ENCODE data around the gene NUDT17. TPM values are rescaled to one million over a fixed set of nuclear protein-coding genes. Genes with fewer than 3 reads are reported as not detected.
A peak's percentile ranks its signal among the peaks of the same experiment; 100 is the strongest.

The NUDT17 gene
- total and polyA plus RNA-seq, 9 of the 15 experiments (the other 6 are each of a cell fraction or from before 2014, with no cell fraction given), result 2.1 to 10.0 (median 6.1) TPM

- ChIA-PET POLR2A (interaction anchor here (0.6 to 1.2 kb wide), 5 partner anchors 25 to 166 kb away, joined by 3 to 4 read pairs (median 3); partner anchors contain the start of gene RBM8A), CTCF (ENCODE audit: low intra/inter-chr PET ratio) (interaction anchor here (0.5 kb wide), 1 partner anchor 41 kb away, joined by 3 read pairs; the partner anchor contains the start of gene NUDT17)
- H3K4me3 ChIP-seq, result peak within 1 kb of the TSS; percentile 56
- WGBS (ENCODE audit: insufficient coverage, low coverage, missing lambda C conversion rate), result 1% methylated on average over 22 of the region's 36 CpGs
- H3K27ac ChIP-seq (ENCODE audit: extremely low read depth, low read depth, low read length), result no peak within 1 kb of the TSS
- peak; percentile 100 for ATAC-seq
- H3K9me1 ChIP-seq (ENCODE audit: control insufficient read depth, insufficient read depth, low read length), result no peaks in the 10 kb centered on the region
- peak; percentile 77 for FAIRE-seq
- H4K20me1 ChIP-seq (replicated peaks; ENCODE audit: control insufficient read depth, insufficient read depth, low read length), result no peaks in the 10 kb centered on the region
- no TSS peak for BruUV-seq (replicated peaks)
- in situ Hi-C loops (cut with MboI), result no loop called here
- no peaks in the 10 kb centered on the region for H3K9me3 ChIP-seq (replicated peaks; ENCODE audit: control insufficient read depth, insufficient read depth, low read depth, low read length)
- DNase-seq (ENCODE audit: extremely low read depth in 1 of 4, low spot score in 3 of 4), result peak; percentile 90 to 95 (median 94)
- no peaks in the 10 kb centered on the region for H3K79me2 ChIP-seq (ENCODE audit: control insufficient read depth, insufficient read depth, low read length)
- intact Hi-C loops (cut with micrococcal nuclease), result no loop called here
- peak within 1 kb of the TSS; percentile 90 for H2AFZ ChIP-seq (ENCODE audit: low read depth, low read length)
- peaks cover 7 to 10% of the 10 kb centered on the region in 2 experiments; a peak in 4 of 5 replicates for H3K27me3 ChIP-seq (ENCODE audit: control insufficient read depth in 2 of 2, insufficient read depth in 2 of 2, low read length in 2 of 2)
- peak within 1 kb of the TSS; percentile 72 for H3K4me2 ChIP-seq (ENCODE audit: insufficient read depth, low read length)
- H3K9ac ChIP-seq (ENCODE audit: insufficient read depth in 1 of 2, low read depth in 2 of 2, low read length in 2 of 2), result peak within 1 kb of the TSS in 1 of 2 experiments; percentile 68; a peak in 2 of 4 replicates
- peaks cover 3 to 14% of the 10 kb centered on the region in 2 experiments; a peak in 4 of 5 replicates for H3K4me1 ChIP-seq (replicated peaks in 1 of 2; ENCODE audit: control insufficient read depth in 2 of 2, insufficient read depth in 2 of 2, low read length in 2 of 2)
- H3K36me3 ChIP-seq (ENCODE audit: control insufficient read depth, insufficient read depth, low read length), result no peaks in the 10 kb centered on the region
- no peak for TF ChIP-seq ZNF609 (CRISPR knock-in tag; IDR thresholded peaks at IDR 0.05; ENCODE audit: borderline replicate concordance)
- TF ChIP-seq ZBED1 (IDR thresholded peaks at IDR 0.05), result no peak
- TF ChIP-seq NELFE (IDR thresholded peaks at IDR 0.05; ENCODE audit: insufficient read depth, insufficient read length), result no peak
- peak; percentile 67 to 71; a peak in 3 of 4 replicates for TF ChIP-seq MAZ (CRISPR knock-in tag; conservative IDR thresholded peaks at IDR 0.05 in 1 of 2, IDR thresholded peaks at IDR 0.05 in 1 of 2)
- no peak for TF ChIP-seq POLR3A (IDR thresholded peaks at IDR 0.05; ENCODE audit: borderline replicate concordance, extremely low read depth, insufficient read depth, insufficient read length)
- no peak for TF ChIP-seq CSDE1 (IDR thresholded peaks at IDR 0.05)
- TF ChIP-seq ZNF518B (CRISPR knock-in tag; IDR thresholded peaks at IDR 0.05), result no peak
- no peak for TF ChIP-seq ZNF232 (CRISPR knock-in tag; IDR thresholded peaks at IDR 0.05)
- peak; percentile 68 for TF ChIP-seq SP1 (CRISPR knock-in tag; IDR thresholded peaks at IDR 0.05)
Measured at GRCh38 chr1:145885738-145886287, 40.4 kb downstream of the NUDT17 start, which contains the start of gene ANKRD35. Gene ANKRD35, minus strand, starts transcription at chr1:145885866. Its CDS starts 108 bp downstream, at chr1:145885758.
